ENCODE data around the gene ARHGAP24. TPM values are rescaled to one million over a fixed set of nuclear protein-coding genes. Genes with fewer than 3 reads are reported as not detected.

The ARHGAP24 gene
- total RNA-seq, 2 donors from 2014 or later = 66.8 to 85.6 TPM

GRCh38 chr4:85725721-85726170, 250.8 kb downstream of the ARHGAP24 start:
- H3K9me3 ChIP-seq (ENCODE audit: control insufficient read depth, low read length) = no peaks in the 10 kb centered on the region

GRCh38 chr4:85726555-85726954, 251.6 kb downstream of the ARHGAP24 start:
- H3K36me3 Mint-ChIP-seq (ENCODE audit: low read depth) = no peaks in the 10 kb centered on the region
- no peaks in the 10 kb centered on the region for H3K27me3 Mint-ChIP-seq (ENCODE audit: insufficient read depth)
- no peaks in the 10 kb centered on the region for H3K36me3 ChIP-seq (ENCODE audit: control insufficient read depth, insufficient read depth, low read length)
- no peaks in the 10 kb centered on the region for H3K27me3 ChIP-seq (ENCODE audit: control insufficient read depth, insufficient read depth, low read length, poor library complexity, severe bottlenecking)
- WGBS, 2 experiments (ENCODE audit: insufficient coverage in 1 of 2, insufficient read length in 1 of 2) = 92 to 94% methylated on average over 8 of the region's 8 CpGs
- no peak overlapping the region for H3K4me3 Mint-ChIP-seq
- no peak overlapping the region for H3K4me3 ChIP-seq (ENCODE audit: low read length)
- H3K27ac ChIP-seq (ENCODE audit: low read depth, low read length) = no peak overlapping the region
- H3K9me3 Mint-ChIP-seq = no peaks in the 10 kb centered on the region
- no peak overlapping the region for H3K27ac Mint-ChIP-seq
- no peaks in the 10 kb centered on the region for H3K9me3 ChIP-seq (ENCODE audit: control insufficient read depth, low read length)
- H3K4me1 Mint-ChIP-seq = peaks cover 2% of the 10 kb centered on the region
- H3K4me1 ChIP-seq (ENCODE audit: control insufficient read depth, insufficient read depth, low read length) = no peaks in the 10 kb centered on the region
- no peak overlapping the region for H3K9ac ChIP-seq (ENCODE audit: extremely low read depth, low read length, poor library complexity, severe bottlenecking)
- DNase-seq = no peak
- no peak for TF ChIP-seq CTCF (conservative IDR thresholded peaks at IDR 0.05)

More at GRCh38 chr4:85725721-85726170, 250.8 kb downstream of the ARHGAP24 start:
- WGBS, 2 experiments (ENCODE audit: insufficient coverage in 1 of 2, insufficient read length in 1 of 2) = 93 to 95% methylated on average over 2 of the region's 2 CpGs
- H3K9me3 Mint-ChIP-seq = no peaks in the 10 kb centered on the region
- H3K4me3 Mint-ChIP-seq = no peak overlapping the region
- no peak for TF ChIP-seq CTCF (conservative IDR thresholded peaks at IDR 0.05)
- no peak overlapping the region for H3K27ac Mint-ChIP-seq
- Histone ChIP-seq H3K4me3 (ENCODE audit: low read length) (no peak overlapping the region), H3K9ac (ENCODE audit: extremely low read depth, low read length, poor library complexity, severe bottlenecking) (no peak overlapping the region), H3K27me3 (ENCODE audit: control insufficient read depth, insufficient read depth, low read length, poor library complexity, severe bottlenecking) (no peaks in the 10 kb centered on the region), H3K4me1 (ENCODE audit: control insufficient read depth, insufficient read depth, low read length) (no peaks in the 10 kb centered on the region), H3K36me3 (ENCODE audit: control insufficient read depth, insufficient read depth, low read length) (no peaks in the 10 kb centered on the region), H3K27ac (ENCODE audit: low read depth, low read length) (no peak overlapping the region)
- H3K4me1 Mint-ChIP-seq = peaks cover 2% of the 10 kb centered on the region
- no peak for DNase-seq
- H3K27me3 Mint-ChIP-seq (ENCODE audit: insufficient read depth) = no peaks in the 10 kb centered on the region
- no peaks in the 10 kb centered on the region for H3K36me3 Mint-ChIP-seq (ENCODE audit: low read depth)

- H3K27ac ChIP-seq (ENCODE audit: low read depth, low read length) = no peak overlapping the region
- DNase-seq = no peak
- no peaks in the 10 kb centered on the region for H3K4me1 ChIP-seq (ENCODE audit: control insufficient read depth, insufficient read depth, low read length)
- Mint-ChIP-seq H3K27me3 (ENCODE audit: insufficient read depth) (no peaks in the 10 kb centered on the region), H3K36me3 (ENCODE audit: low read depth) (no peaks in the 10 kb centered on the region), H3K4me3 (no peak overlapping the region), H3K4me1 (peaks cover 2% of the 10 kb centered on the region), H3K27ac (no peak overlapping the region), H3K9me3 (no peaks in the 10 kb centered on the region)
- H3K9me3 ChIP-seq (ENCODE audit: control insufficient read depth, low read length) = no peaks in the 10 kb centered on the region
- no peak for TF ChIP-seq CTCF (conservative IDR thresholded peaks at IDR 0.05)
- H3K27me3 ChIP-seq (ENCODE audit: control insufficient read depth, insufficient read depth, low read length, poor library complexity, severe bottlenecking) = no peaks in the 10 kb centered on the region
- no peak overlapping the region for H3K4me3 ChIP-seq (ENCODE audit: low read length)
- no peaks in the 10 kb centered on the region for H3K36me3 ChIP-seq (ENCODE audit: control insufficient read depth, insufficient read depth, low read length)
- H3K9ac ChIP-seq (ENCODE audit: extremely low read depth, low read length, poor library complexity, severe bottlenecking) = no peak overlapping the region
Measured at GRCh38 chr4:85728464-85728863, 253.5 kb downstream of the ARHGAP24 start.

All from endodermal cell (in vitro differentiated cells).